Measurements from ENCODE around the gene MT1G. TPM values are rescaled to one million over a fixed set of nuclear protein-coding genes. Genes with fewer than 3 reads are reported as not detected.
"Not testable (repeated sequence)": the region's sequence is repeated elsewhere in the genome, so short reads cannot be mapped to it uniquely, and the experiment has no call there.

The MT1G gene
- total RNA-seq, 2 donors from 2014 or later: 34.7 TPM; not detected in 1

DNA sequence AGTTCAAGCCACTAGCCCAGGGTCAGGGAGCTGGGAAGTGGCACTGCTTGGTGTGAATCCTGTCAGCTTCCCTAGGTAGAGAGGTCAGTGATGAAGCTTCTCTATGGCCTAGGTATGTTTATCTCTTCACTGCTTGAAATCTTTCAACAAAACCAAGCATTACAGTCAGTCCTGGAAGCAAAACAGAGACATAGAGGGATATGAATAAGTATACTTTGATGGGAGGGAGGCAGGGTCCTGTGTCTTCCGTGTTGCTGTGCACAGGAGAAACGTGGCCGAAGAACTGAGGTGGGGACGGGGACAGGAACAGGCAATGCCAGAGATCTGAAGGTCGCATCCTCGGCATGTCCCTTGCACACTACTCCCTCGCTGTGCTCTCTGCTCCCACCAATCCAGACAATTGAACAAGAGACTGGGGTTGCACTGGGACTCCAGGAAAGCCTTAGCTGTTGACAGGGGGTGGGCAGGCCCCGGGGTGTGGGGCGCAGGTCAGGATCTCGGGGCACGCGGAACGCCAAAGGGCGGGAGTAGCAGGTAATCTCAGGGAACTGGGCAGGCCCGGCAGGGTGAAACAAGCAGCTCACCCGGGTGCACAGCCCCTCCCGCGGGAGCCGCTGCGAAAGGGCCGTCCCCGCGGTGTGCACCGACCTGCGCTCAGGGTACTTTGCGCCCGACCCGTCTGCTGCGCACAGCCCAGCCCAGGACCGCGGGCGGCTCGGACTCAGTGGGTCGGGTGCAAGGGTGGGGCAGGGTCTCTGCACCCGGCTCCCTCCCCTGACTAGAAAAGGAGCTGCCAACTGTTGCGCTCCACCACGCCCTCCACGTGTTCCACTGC lies 1.4 kb upstream of the MT1G start, which contains the start of gene MT1H:
MT1H (plus strand) TSS at position 810 of the 835 bp plus-strand sequence. CDS start 71 bp downstream, outside the sequence.
- DNase-seq (ENCODE audit: low spot score): no peak
- ATAC-seq (ENCODE audit: insufficient number of reproducible peaks, low FRiP score, low read depth): no peak
- Histone ChIP-seq H3K9me3 (no peaks in the 10 kb centered on the region), H3K27me3 (replicated peaks; ENCODE audit: insufficient read depth) (peaks cover 13% of the 10 kb centered on the region), H3K4me3 (no peak within 1 kb of the TSS), H3K4me1 (ENCODE audit: control insufficient read depth in 1 of 2, low read depth in 2 of 2) (peaks cover 6 to 22% of the 10 kb centered on the region in 2 donors), H3K27ac (no peak within 1 kb of the TSS), H3K36me3 (no peaks in the 10 kb centered on the region)
- TF ChIP-seq, protein P1, sequence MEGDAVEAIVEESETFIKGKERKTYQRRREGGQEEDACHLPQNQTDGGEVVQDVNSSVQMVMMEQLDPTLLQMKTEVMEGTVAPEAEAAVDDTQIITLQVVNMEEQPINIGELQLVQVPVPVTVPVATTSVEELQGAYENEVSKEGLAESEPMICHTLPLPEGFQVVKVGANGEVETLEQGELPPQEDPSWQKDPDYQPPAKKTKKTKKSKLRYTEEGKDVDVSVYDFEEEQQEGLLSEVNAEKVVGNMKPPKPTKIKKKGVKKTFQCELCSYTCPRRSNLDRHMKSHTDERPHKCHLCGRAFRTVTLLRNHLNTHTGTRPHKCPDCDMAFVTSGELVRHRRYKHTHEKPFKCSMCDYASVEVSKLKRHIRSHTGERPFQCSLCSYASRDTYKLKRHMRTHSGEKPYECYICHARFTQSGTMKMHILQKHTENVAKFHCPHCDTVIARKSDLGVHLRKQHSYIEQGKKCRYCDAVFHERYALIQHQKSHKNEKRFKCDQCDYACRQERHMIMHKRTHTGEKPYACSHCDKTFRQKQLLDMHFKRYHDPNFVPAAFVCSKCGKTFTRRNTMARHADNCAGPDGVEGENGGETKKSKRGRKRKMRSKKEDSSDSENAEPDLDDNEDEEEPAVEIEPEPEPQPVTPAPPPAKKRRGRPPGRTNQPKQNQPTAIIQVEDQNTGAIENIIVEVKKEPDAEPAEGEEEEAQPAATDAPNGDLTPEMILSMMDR (IDR thresholded peaks at IDR 0.05): no peak

DNA sequence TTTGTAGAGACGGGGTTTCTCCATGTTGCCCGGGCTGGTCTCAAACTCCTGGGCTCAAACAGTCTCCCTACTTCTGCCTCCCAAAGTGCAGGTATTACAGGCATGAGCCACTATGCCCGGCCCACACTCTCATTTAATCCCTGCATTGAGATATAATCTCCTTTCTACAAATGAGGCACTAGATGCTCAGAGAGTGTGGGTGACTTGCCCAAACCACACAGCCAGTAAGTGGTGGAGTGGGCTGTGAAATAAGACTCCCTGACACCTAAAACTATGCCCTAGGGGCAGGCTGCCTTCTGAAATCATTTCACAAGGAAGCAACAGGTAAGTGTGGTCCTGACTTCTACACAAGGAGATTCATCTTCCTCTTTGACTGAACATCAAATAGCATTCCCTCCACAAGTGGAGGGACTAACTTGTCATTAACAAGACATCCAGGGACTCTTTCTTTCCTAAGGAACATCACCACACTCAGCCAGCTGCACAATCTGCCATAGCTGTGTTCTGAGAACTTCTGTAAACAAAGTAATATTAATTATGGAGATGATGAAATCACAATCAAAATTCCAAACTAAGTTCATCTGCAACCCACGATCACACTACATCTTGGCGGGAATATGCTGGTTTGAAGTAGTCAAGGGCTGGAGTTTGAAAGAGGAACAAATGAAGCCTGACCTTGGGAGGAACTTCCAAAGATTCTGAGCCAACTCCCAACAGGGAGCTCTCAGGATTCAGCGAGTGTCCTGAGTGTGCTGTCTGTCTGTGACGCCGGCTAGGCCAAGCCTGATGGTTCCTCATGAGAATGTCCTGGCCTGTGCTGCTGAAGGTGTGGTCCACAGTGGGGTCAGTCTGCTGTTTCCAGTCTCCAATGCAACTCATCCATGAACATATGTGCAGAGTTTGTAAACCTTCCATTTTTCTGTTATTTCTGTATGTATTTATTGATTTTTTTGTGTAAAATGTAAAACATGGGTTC lies 2.3 kb downstream of the MT1G start:
- Histone ChIP-seq H3K4me1 (ENCODE audit: control insufficient read depth in 1 of 2, low read depth in 2 of 2) (peaks cover 6 to 22% of the 10 kb centered on the region in 2 donors), H3K27me3 (replicated peaks; ENCODE audit: insufficient read depth) (peaks cover 13% of the 10 kb centered on the region)
- not testable (repeated sequence) for H3K4me3 ChIP-seq; H3K27ac ChIP-seq; ATAC-seq (ENCODE audit: insufficient number of reproducible peaks, low FRiP score, low read depth); H3K9me3 ChIP-seq; H3K36me3 ChIP-seq; DNase-seq (ENCODE audit: low spot score)

DNA sequence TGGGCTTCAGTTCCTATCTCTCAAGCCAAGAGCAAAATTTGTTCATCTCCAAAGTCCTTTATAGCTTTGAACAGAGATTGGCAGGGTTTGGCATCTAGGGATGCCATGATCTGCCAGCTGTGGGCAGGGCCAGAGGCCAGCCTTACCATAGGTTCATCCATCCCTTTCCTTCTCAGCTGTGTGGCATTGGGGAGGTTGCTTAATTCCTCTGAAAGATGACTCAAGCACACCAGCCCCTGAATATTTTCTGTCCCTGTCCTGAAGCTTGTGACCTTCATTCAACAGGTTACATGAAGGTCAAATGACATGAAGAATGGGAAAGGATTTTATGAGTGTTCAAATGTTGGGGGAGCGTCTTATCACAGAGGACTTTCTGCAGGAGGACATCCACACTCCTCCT lies 3.4 kb downstream of the MT1G start:
- Histone ChIP-seq H3K4me3 (no peak overlapping the region), H3K36me3 (no peaks in the 10 kb centered on the region), H3K9me3 (no peaks in the 10 kb centered on the region), H3K27me3 (replicated peaks; ENCODE audit: insufficient read depth) (peaks cover 8% of the 10 kb centered on the region), H3K27ac (no peak overlapping the region), H3K4me1 (ENCODE audit: control insufficient read depth in 1 of 2, low read depth in 2 of 2) (peaks cover 6 to 18% of the 10 kb centered on the region in 2 donors)
- no peak for ATAC-seq (ENCODE audit: insufficient number of reproducible peaks, low FRiP score, low read depth)
- TF ChIP-seq, protein P1 (IDR thresholded peaks at IDR 0.05): no peak
- no peak for DNase-seq (ENCODE audit: low spot score)

DNA sequence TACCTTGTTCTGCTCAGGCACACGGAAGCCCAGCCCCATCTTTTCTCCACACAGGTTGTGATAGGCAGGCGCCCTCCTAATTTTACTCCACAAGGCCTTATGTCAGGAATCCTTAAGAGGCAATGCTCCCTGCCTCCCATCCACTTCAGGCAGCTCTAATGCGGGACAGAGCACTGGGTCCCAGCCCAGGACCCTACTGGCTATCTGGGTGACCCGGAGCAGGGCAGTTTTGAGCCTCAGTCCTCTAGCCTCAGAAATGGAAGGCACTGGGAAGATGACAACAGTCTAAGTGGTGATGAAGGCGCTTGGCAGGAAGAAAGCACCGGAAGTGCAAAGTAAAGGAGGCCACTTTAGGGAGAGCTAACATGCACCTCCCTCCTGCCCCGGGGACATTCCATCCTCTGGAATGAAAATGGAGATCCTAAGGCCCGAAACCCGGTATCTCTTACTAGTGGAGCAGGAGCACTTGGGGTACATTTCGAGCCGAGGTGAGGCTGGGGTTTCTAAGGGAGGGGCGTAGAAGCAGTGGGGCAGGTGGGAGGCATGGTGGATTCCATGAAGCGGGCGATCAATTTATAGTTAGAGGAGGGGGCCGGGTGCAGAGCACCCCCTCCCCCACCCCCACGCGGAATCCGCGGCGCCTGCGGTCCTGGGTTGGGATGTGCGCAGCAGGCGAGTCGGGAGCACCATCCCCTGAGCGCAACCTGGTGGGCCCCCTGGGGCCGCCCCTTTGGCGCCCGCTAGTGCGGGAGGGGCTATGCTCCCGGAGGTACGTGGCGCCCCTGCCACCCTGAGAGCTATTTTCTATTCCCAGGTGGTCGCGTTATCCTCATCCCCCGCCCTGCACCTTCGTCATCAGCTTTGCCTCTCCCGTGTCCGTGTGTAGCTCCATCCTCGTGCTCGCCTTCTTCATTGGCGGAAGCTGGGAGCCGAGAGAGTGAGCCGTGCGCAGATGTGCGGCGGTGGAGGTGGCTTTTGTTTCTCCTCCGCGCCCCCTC lies 5.2 kb downstream of the MT1G start:
- Histone ChIP-seq H3K9me3 (no peaks in the 10 kb centered on the region), H3K4me1 (ENCODE audit: control insufficient read depth in 1 of 2, low read depth in 2 of 2) (peaks cover 10 to 18% of the 10 kb centered on the region in 2 donors), H3K27me3 (replicated peaks; ENCODE audit: insufficient read depth) (no peaks in the 10 kb centered on the region), H3K36me3 (no peaks in the 10 kb centered on the region), H3K4me3 (peak overlapping the region; percentile 21), H3K27ac (no peak overlapping the region)
- ATAC-seq (ENCODE audit: insufficient number of reproducible peaks, low FRiP score, low read depth) (no peak), DNase-seq (ENCODE audit: low spot score) (no peak)
- TF ChIP-seq, protein P1 (IDR thresholded peaks at IDR 0.05): no peak

DNA sequence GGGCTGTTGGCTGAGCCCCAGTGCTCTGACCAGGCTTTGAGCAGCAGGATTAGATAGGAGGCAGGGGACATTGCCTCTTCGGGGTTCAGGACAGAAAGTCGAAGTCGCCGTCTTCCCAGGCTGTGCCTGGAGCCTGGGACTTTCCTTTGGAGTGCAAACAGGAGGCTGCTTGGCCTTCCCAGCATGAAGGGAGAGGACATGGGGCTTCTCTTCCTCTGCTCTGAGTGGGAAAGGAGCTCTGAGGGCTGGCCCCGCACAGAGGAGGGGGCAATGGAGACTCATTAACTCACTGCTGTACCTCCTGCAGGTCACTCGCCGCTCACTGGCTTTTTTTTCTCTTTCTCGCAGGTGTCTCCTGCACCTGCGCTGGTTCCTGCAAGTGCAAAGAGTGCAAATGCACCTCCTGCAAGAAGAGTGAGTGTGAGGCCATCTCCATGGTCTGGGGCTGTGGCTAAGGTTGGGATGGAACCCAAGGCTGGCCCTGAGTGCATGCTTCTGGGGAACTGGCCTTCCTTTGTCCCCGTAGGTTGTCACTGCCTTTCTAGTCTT lies 9.5 kb downstream of the MT1G start:
- Histone ChIP-seq H3K4me1 (ENCODE audit: control insufficient read depth in 1 of 2, low read depth in 2 of 2) (peaks cover 14 to 16% of the 10 kb centered on the region in 2 donors), H3K27me3 (replicated peaks; ENCODE audit: insufficient read depth) (no peaks in the 10 kb centered on the region), H3K36me3 (no peaks in the 10 kb centered on the region), H3K4me3 (peak overlapping the region; percentile 73), H3K27ac (no peak overlapping the region), H3K9me3 (no peaks in the 10 kb centered on the region)
- DNase-seq (ENCODE audit: low spot score): no peak
- no peak for ATAC-seq (ENCODE audit: insufficient number of reproducible peaks, low FRiP score, low read depth)
- TF ChIP-seq, protein P1 (IDR thresholded peaks at IDR 0.05): no peak

Measured in thoracic aorta (tissue), 2 donors.